ENCODE results near the gene NFATC2IP.

GRCh38 chr16:28936784-28937155 is 14.0 kb upstream of the NFATC2IP start:
- TF ChIP-seq POLR2A (IDR thresholded peaks at IDR 0.05; ENCODE audit: low read length) (no peak), CTCF (IDR thresholded peaks at IDR 0.05) (no peak), JUN (IDR thresholded peaks at IDR 0.05) (no peak), ESRRA (IDR thresholded peaks at IDR 0.05; ENCODE audit: borderline replicate concordance, low read length) (no peak), ZC3H11A (IDR thresholded peaks at IDR 0.05) (no peak), BHLHE40 (IDR thresholded peaks at IDR 0.05; ENCODE audit: low read depth, low read length) (no peak), KDM5A (IDR thresholded peaks at IDR 0.05) (no peak)
- TF ChIP-seq, protein P1, sequence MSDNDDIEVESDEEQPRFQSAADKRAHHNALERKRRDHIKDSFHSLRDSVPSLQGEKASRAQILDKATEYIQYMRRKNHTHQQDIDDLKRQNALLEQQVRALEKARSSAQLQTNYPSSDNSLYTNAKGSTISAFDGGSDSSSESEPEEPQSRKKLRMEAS (IDR thresholded peaks at IDR 0.05) = no peak

All from A549 (cell line).